Jurkat, Clone E6-1 (cell line): Measurements from ENCODE around the gene RPN2.
A peak's percentile ranks its signal among the peaks of the same experiment; 100 is the strongest.

Experiments
- DNase-seq: peaks from one replicate; pipeline ENCODE4 v3.0.0-alpha.2; 2011; ENCODE audit warnings: low read depth, low spot score
- H3K4me3 ChIP-seq: 2 replicates; pipeline ENCODE4 v1.5.1; 2011; ENCODE audit warnings: mild to moderate bottlenecking, low read length, control low read depth, moderate library complexity

Gene RPN2

DNA sequence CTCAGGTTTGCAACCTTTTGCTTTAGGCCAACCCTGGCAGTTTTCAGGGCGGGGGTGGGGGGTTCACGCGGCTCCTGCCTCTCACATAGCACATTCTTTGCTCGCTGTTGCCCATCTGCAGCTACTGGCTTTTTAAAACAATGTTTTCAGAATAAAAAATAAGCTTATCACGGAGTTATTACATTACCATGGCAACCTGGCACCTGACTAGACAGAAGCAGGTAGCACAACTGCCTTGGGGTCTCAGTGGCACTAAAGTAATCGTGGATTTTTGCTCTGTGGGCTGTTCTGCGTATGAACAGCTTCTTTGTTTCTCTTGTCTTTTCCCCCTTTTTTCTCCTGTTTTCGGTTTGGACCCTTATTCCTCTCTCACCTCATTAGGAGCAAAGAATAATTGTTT lies 101.3 kb downstream of the RPN2 start:
- no peak overlapping the region for H3K4me3 ChIP-seq

DNA sequence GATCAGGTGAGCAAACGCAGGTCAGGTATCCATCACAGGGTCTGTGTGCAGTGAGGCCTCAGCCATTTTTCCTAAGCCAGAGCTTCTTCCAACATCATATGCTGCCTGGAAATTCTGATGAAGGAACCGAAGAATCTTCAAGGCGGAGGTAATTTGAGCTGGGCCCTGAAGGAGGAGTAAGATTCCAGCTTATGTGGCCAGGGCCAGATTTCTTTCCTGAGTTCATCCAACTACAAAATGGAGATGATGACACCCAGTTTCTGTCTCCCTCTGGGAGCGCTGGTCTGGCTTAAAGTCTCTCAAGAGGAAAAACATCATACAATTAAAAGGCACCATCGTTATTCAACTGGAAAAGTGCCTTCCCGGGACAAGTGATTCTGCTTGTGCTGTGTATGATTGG lies 103.4 kb downstream of the RPN2 start:
- H3K4me3 ChIP-seq = no peak overlapping the region
- DNase-seq = no peak

More for the DNA sequence above, 101.3 kb downstream of the RPN2 start:
- DNase-seq = no peak

DNA sequence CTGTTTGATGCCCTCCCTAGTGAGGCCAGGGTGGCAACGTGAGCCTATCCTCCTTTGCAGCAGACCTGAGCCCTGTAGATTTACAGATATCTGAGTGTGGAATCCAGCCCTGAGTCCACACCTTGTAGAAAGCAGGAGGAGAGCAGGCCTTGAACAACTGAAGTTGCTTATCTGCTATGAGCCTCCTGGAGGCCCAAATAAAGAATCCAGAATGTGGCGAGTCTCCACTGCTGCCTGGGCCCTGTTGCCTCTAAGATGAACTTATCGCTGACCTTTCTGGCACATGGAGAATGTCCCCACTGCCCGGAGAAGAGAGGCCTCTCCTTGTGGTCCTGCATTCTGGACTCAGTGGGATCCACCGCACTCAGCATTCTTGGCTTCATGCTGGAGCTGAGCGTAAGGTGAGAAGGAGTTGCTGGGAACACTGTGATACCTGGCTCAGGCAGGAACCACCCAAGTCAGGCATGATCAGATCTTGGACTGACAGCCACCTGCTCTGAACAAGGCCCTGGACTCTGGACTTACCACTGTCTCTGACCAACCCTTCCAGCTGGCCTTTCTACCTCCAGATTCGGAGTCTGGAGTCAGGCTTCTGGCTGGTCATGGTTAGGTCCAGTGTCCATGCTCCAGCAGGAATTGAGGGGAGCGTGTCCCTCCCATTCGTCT lies 104.5 kb downstream of the RPN2 start:
- DNase-seq = no peak
- no peak overlapping the region for H3K4me3 ChIP-seq

DNA sequence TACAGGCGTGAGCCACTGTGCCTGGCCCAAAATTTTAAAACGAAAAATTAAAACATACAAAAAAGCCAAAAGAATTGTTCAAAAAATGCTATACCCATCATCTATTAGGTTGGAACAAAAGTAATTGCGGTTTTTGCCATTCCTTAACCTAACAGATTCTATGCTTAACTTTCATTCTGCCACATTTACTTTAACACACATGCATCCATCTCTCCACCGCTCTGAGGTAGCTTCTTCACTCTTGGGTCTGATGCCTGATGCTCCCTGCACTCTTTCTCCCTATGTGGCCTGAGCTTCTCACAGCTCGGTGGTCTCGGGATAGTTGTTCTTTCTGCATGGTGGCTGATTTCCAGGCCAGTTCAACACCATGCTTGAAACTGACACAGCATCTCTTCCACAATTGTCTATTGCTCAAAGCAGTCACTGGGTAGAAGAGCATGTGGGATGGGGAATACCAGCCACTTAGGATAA lies 105.6 kb downstream of the RPN2 start:
- no peak for DNase-seq
- no peak overlapping the region for H3K4me3 ChIP-seq

DNA sequence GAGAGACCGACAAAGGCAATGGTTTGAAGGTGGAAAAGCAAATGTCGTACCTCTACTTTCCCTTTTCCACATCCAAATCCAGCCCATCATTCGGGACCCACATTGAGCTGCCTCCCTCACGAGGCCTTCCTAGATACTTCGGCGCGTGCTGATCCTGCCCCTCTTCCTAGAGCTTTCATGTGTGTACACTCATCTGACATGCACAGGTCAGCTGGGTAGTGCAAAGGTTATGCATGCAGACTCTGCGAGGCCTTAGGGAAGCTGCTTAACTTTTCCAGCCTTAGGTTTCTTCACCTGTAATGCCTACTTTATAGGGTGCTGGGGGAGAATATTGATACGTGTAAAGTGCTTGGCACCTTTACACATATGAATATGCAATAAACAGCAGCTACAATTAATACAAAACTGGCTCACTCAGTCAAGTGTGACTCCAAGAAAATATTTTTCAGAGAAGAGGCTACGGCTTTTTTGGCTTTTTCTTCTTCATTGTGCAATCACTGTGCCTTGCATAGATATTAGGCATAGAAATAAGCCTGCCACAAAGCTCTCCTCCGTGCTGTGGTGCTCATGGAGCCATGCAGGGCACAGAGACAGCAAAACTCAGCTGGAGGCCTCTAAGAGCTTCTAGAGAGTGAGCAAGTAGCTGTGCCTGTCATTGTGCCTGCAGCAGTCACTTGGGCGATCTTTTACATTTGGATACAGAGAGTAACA lies 106.7 kb downstream of the RPN2 start:
- no peak overlapping the region for H3K4me3 ChIP-seq
- no peak for DNase-seq

DNA sequence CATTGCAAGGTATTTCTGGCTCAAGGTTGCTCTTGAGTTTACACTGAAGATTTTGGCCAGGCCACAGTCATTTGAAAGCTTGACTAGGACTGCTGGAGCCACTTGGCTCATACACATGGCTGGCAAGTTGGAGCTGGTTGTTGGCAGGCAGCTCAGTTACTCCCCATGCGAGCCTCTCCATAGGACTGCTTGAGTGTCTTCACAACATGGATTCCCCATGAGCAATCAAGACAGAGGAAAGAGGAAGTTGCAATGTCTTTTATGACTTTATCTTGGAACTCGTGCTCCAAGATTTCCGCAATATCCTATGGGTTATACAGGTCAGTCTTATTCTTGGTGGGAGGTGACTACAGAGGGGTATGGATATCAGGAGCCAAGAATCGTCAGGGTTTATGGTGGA lies 109.0 kb downstream of the RPN2 start:
- no peak overlapping the region for H3K4me3 ChIP-seq
- DNase-seq = no peak

DNA sequence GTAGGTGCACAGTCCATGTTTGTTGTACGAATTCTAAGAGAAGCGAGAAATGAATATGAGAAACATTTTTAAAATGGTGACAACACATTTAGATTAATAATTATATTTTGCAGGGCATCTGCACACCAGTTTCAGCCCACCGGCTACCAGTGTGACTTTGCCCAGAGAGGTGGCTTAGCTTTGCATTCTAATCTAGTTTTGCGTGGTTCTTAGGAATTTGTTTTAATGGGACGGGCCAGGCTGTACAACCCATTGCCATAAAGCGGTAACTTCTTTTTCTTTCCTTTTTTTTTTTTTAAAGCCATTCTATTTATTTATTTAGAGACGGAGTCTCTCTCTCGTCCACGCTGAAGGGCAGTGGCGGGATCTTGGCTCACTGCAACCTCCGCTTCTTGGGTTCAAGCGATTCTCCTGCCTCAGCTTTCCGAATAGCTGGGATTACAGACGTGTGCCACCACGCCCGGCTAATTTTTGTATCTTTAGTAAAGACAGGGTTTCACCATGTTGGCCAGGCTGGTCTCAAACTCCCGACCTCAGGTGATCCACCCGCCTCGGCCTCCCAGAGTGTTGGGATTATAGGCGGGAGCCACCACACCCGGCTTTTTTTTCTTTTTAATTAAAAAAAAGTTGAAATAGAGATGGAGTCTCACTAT lies 111.2 kb downstream of the RPN2 start:
- peak overlapping the region; percentile 80 for H3K4me3 ChIP-seq
- no peak for DNase-seq
